ENCODE measurements around the gene GRIK3.

The GRIK3 gene

DNA sequence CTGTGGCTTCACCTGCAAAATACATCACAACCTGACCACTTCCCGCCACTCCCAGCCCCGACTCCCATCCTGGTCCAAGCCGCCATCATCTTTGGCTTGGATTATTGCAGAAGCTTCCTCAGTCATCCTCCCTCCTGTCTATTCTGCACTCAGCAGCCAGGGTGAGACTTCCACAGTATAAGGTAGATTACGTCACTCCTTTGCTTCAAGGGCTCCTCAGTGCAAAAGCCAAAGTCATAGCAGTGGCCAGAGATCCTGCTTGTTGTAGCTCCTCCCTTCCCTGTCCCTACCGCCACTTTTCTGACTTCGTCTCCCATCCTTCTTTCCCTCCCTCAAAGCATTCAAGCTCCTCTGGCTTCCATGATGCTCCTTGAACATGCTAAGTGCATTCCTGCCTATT, 152.8 kb downstream of the GRIK3 start:
- DNase-seq (ENCODE audit: low read depth in 1 of 2, low spot score in 1 of 2), result no peak

DNA sequence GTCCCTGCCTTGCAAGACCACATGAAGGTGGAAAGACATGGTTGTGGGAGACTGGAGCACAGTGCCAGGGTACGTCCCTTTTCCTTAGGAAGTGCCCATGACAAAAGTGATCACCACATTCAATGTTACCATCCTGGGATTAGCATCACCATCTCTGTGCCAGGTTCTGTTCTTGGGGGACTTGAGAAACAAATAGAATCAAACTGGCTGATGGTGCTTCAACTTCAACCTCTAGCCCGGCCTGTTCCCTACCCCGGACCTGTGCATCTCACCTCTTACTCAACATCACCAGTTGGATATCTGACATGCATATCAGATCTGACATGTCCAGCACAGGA, 153.3 kb downstream of the GRIK3 start:
- DNase-seq (ENCODE audit: low read depth in 1 of 2, low spot score in 1 of 2), result no peak

DNA sequence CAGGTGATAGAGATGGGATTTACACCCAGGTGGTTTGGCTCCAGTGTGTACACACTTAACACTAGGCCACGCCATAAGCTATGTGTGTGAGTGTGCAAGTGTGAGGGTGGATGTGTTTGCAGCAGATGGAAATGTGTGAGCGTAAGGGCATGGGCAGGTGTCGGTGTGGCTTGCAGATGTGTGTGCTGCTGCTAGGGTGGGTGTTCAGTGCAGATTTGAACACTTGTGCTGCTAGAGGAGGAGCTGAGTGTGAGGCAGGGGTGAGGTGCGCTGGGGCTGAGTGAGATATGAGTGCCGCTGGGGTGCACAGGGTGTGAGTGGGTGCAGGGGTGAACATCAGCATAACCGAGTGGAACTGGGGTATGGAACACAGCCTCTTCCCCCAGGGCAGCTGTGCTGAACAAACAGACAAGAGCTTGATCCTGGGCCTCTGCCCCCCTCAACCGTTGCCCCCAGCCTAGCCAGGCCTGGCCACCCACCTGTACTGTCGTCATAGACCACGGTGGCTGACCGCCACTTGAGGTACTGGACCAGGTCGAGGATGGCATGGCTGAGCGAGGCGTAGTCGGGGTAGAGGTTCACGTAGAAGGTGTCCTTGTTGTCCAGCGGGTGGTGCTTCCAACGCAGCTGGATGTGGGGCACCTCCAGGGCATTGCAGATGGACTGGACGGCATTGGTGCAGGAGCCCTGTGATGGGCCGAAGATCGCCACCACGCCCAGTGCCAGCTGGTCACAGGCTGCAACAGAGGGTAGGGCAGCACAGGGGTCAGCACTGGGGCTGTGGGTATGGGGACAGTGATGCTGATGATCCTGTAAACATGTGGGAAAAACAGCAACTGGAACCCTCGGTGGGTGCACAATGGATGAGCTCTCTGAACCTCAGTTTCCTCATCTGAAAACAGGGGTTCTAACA, 153.9 kb downstream of the GRIK3 start:
- DNase-seq (ENCODE audit: low read depth in 1 of 2, low spot score in 1 of 2), result no peak

GRCh38 chr1:36879613-36880012, 154.7 kb downstream of the GRIK3 start:
- DNase-seq (ENCODE audit: low read depth in 1 of 2, low spot score in 1 of 2), result no peak

- DNase-seq (ENCODE audit: low read depth in 1 of 2, low spot score in 1 of 2), result no peak
These were observed 157.3 kb downstream of the GRIK3 start for GRCh38 chr1:36876990-36877389.

- DNase-seq (ENCODE audit: low read depth in 1 of 2, low spot score in 1 of 2), result no peak
These were observed 159.8 kb downstream of the GRIK3 start for GRCh38 chr1:36874271-36875060.

GRCh38 chr1:36872858-36873257, 161.5 kb downstream of the GRIK3 start:
- no peak for DNase-seq (ENCODE audit: low read depth in 1 of 2, low spot score in 1 of 2)

GRCh38 chr1:36872126-36872754, 162.1 kb downstream of the GRIK3 start:
- no peak for DNase-seq (ENCODE audit: low read depth in 1 of 2, low spot score in 1 of 2)

GRCh38 chr1:36871146-36871971, 163.0 kb downstream of the GRIK3 start:
- DNase-seq (ENCODE audit: low read depth in 1 of 2, low spot score in 1 of 2), result no peak

- no peak for DNase-seq (ENCODE audit: low read depth in 1 of 2, low spot score in 1 of 2)
These were observed 164.5 kb downstream of the GRIK3 start for GRCh38 chr1:36869826-36870225.

GRCh38 chr1:36869054-36869453, 165.3 kb downstream of the GRIK3 start:
- DNase-seq (ENCODE audit: low read depth in 1 of 2, low spot score in 1 of 2), result no peak

GRCh38 chr1:36867575-36867974, 166.7 kb downstream of the GRIK3 start:
- DNase-seq (ENCODE audit: low read depth in 1 of 2, low spot score in 1 of 2), result no peak

DNA sequence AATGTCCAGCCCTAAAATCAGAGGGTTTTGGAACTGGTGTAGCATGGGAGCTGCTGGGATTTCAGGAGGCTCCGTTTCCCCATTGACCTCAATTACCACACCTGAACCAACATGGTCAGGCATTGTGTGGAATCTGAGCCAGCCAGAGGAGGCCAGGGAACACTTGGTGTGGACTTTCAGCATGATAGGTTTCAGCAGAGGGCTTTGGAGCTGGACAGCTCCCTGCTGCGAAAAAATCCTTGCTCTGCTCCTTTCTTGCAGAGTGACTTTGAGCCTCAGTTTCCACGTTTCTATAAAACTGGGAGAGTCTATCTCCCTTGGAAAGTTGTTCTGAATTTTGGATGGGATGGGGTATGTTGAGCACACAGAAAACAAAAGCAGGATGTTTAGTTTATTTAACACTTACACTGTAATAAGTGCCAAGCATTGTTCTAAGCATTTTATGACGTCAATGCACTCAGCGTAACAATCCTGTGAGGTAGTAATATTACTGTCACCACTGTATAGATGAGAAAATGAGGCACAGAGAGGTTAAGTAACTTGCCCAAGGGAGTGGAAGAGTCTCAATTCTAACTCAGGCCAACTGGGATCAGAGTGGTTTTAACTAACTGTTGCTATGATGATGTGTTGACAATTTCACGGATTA, 168.0 kb downstream of the GRIK3 start:
- no peak for DNase-seq (ENCODE audit: low read depth in 1 of 2, low spot score in 1 of 2)

DNA sequence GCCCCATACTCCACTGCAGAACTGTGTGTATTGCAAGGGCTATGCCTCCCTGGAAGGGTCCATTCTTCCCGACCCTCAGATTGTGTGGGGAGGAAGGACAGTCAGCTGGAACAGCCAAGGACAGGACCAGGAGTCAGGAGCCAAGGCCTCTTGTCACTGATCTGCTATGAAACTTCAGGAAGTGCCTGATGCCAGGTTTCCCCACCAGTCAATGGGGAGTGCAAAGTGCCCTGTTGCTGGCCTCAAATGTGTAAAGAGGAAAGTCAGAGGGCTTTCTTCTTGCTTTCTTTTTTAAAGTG, 168.8 kb downstream of the GRIK3 start:
- no peak for DNase-seq (ENCODE audit: low read depth in 1 of 2, low spot score in 1 of 2)

GRCh38 chr1:36864823-36865601, 169.3 kb downstream of the GRIK3 start:
- no peak for DNase-seq (ENCODE audit: low read depth in 1 of 2, low spot score in 1 of 2)

- DNase-seq (ENCODE audit: low read depth in 1 of 2, low spot score in 1 of 2), result no peak
These were observed 170.0 kb downstream of the GRIK3 start for GRCh38 chr1:36864182-36864822.

DNA sequence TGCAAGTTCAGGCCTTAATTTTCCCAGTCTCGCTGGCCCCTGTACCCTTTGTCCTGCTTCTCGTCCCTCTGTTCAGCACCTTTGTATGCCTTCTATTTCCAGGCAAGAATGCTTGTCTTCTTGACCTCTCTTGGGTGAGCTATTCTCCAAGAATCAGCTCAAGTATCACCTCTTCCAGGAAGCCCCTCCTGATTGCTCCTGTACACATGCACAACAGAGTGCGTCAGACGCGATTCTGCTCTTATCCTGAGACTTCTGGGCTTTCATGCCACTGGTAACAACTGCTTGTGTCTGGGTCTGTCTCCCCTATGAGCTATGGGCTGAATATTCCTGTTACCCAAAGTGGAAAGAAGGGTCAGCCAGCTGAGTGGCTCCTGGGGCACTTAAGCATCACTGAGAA, 170.8 kb downstream of the GRIK3 start:
- DNase-seq (ENCODE audit: low read depth in 1 of 2, low spot score in 1 of 2), result no peak

- no peak for DNase-seq (ENCODE audit: low read depth in 1 of 2, low spot score in 1 of 2)
These were observed 171.3 kb downstream of the GRIK3 start for GRCh38 chr1:36863061-36863460.

DNA sequence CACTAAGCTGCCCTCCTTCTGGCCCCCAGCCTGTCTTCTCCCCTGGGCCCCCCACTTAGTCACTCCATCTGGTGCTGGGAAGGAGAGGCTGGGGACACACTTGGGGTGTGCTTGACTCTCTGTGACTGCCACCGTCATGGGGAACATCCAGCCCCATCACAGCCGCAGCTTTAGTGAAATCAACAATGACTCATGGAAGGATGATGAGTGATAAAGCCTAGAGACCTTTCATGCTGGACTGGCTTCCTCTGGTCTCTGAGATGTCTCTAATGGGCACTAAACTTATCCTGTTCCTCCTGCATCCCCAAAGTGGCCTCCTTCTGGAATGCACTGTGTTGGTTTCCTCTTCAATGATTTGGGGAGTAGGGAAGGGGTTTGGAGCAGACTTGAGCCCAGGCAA, 172.9 kb downstream of the GRIK3 start:
- DNase-seq (ENCODE audit: low read depth in 1 of 2, low spot score in 1 of 2), result no peak

GRCh38 chr1:36859926-36860325, 174.4 kb downstream of the GRIK3 start:
- no peak for DNase-seq (ENCODE audit: low read depth in 1 of 2, low spot score in 1 of 2)
